ENCODE results near the gene PKM. TPM values are rescaled to one million over a fixed set of nuclear protein-coding genes. Genes with fewer than 3 reads are reported as not detected.

Gene PKM
- total RNA-seq, 2 donors from 2014 or later = 2,229 to 3,912 TPM

DNA sequence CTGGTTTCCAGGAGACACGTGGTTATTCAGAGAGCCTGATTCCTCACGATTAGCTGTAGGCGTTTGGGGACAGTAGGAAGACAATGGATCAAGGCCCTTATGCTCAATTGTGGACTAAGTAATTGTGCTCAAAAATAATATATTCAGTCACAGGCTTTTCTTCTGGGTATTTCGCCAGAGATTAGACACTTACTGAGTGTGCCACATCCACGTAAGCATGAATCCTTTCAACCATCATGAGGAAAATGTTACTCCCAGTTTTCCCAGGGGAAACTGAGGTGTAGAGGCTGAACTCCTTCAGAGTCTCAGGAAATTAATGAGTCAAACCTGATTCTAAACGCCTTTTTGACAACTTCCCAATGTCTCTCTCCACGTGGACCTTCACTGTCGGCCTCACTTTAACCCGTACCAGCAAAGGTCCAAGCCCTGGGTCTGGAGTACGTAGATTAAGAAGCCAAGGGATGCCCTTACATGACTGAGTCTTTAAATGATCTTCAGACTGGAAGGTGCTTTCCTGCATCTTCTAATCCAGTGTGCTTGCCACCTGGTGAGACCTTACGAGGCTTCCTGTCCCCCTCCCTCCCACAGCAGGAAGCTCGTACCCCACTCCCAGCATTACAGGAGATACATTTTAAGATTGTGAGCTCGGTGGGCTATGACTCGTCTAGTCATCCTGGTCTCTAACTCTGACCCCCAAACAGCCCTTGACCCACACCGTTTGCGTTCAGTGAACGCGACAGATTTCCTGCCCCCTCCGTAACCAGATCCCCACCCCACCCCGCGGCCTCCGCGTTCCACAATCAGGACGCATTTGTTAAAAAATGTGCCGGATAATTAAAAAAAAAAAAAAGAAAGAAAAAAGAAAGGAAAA lies 1.7 kb downstream of the PKM start:
- Mint-ChIP-seq H3K4me3 (peak overlapping the region; percentile 95), H3K4me1 (ENCODE audit: low read depth in 2 of 2) (peaks cover 55 to 60% of the 10 kb centered on the region in 2 donors), H3K27ac (peak overlapping the region; percentile 95 to 98), H3K36me3 (peaks cover 38% of the 10 kb centered on the region), H3K9me3 (no peaks in the 10 kb centered on the region), H3K27me3 (no peaks in the 10 kb centered on the region)
- ATAC-seq (no peak), DNase-seq (ENCODE audit: low spot score) (no peak)

DNA sequence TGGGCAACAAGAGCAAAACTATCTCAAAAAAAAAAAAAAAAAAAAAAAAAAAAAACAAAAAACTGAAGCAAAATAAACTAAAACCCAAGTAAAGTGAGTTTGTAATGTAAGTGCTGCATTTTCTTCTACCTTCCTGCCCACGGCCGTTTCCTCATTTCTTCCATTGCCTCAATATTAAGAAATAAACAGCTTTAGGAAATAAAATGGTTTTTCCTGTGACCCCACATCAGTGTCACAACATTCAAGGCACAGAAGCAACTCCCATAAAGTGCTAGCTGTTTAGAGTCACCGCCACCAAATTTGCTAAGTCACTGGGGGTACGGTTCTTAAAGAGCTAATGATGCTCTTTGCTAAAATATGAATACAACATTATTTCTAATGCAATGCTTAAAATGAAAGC lies 3.3 kb downstream of the PKM start:
- Mint-ChIP-seq H3K27me3 (no peaks in the 10 kb centered on the region), H3K4me1 (ENCODE audit: low read depth in 2 of 2) (peaks cover 66 to 68% of the 10 kb centered on the region in 2 donors), H3K36me3 (peaks cover 51% of the 10 kb centered on the region), H3K27ac (peak overlapping the region; percentile 95 to 98), H3K9me3 (no peaks in the 10 kb centered on the region), H3K4me3 (peak overlapping the region; percentile 95)
- ATAC-seq (no peak), DNase-seq (ENCODE audit: low spot score) (peak; percentile 63)

DNA sequence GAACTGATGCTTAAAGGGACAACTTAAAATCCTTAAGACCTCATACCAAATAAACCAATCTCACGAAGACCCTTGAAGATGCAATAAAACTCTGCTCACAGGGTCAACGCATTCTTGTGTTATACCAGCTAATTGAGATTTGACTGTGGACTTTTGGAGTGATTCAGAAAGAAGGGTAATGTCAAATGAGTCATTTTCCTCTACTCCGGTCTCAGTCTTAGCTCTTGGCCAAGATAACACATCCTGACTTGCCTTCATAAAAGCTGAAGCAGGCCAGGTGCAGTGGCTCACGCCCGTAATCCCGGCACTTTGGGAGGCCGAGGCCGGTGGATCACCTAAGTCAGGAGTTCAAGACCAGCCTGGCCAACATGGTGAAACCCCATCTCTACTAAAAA lies 3.8 kb downstream of the PKM start:
- Mint-ChIP-seq H3K4me1 (ENCODE audit: low read depth in 2 of 2) (peaks cover 66 to 68% of the 10 kb centered on the region in 2 donors), H3K27ac (peak overlapping the region; percentile 95 to 98), H3K4me3 (peak overlapping the region; percentile 95), H3K27me3 (no peaks in the 10 kb centered on the region), H3K9me3 (no peaks in the 10 kb centered on the region), H3K36me3 (peaks cover 56% of the 10 kb centered on the region)
- peak; percentile 19 to 25 for ATAC-seq
- DNase-seq (ENCODE audit: low spot score) = peak; percentile 71

DNA sequence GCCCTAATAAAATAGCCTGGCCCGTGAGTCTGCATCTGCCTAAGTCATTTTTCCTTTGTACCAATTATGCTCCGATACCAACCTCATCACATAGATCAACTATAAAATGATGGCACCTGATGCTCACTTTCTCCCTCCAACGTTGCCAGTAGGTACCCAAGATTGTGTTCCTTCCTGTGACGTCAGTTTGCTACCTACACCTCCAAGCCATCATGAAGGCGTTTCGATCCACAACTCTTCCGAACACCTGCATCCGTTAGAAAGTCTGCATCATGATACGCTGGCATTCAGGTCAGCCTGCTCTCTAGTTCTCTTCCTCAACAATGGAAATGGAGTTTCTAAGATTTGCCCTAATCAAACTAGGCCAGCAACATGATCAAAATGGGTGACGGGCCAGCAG lies 7.7 kb downstream of the PKM start:
- Mint-ChIP-seq H3K9me3 (no peaks in the 10 kb centered on the region), H3K4me1 (ENCODE audit: low read depth in 2 of 2) (peaks cover 74 to 75% of the 10 kb centered on the region in 2 donors), H3K36me3 (peaks cover 62% of the 10 kb centered on the region), H3K27ac (peak overlapping the region; percentile 59 to 86), H3K4me3 (peak overlapping the region; percentile 64), H3K27me3 (no peaks in the 10 kb centered on the region)
- ATAC-seq = no peak
- DNase-seq (ENCODE audit: low spot score) = no peak

DNA sequence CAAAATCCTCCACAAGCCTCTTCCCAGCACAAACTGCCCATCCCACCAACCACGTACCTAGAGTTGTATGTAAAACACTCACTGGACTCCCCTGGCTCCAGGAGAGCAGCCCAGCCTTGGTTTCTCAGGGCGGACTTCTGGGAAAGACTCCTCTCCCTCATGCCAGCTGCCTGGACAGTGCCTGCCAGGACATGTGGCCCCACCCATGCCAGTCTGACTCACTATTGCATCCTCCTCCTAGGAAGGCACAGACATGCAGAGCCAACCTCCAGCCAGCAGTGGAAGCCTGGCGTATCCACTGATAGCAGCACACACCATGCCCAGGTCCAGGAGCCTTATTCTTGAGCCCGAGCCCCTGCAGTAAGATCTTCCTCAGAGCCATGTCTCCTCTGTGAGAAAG lies 8.6 kb downstream of the PKM start:
- H3K4me1 Mint-ChIP-seq (ENCODE audit: low read depth in 2 of 2) = peaks cover 67 to 69% of the 10 kb centered on the region in 2 donors
- H3K9me3 Mint-ChIP-seq = no peaks in the 10 kb centered on the region
- no peak for DNase-seq (ENCODE audit: low spot score)
- H3K4me3 Mint-ChIP-seq = peak overlapping the region; percentile 70
- ATAC-seq = no peak
- peak overlapping the region; percentile 59 to 86 for H3K27ac Mint-ChIP-seq
- H3K36me3 Mint-ChIP-seq = peaks cover 59% of the 10 kb centered on the region
- H3K27me3 Mint-ChIP-seq = no peaks in the 10 kb centered on the region

DNA sequence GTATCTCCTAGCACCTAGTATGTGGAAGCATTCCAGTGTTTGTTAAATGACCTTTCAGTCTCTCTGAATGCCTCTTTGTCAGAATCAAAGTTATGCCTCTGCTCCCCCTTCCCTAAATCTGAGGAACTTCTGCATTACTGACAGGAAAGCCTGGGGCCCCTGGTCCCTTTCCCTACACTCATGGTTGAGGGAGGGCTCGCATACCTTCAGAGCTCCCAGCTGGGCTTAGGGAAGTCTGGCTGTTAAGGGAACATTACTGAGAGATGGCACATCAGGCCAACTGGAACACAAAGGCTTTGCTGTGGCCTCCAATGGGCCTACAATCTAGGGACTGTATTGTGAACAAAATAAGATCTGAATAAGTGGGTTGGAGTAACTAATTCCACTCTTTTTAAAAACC lies 10.3 kb downstream of the PKM start:
- Mint-ChIP-seq H3K27ac (peak overlapping the region; percentile 49 to 75), H3K9me3 (no peaks in the 10 kb centered on the region), H3K27me3 (no peaks in the 10 kb centered on the region), H3K4me1 (ENCODE audit: low read depth in 2 of 2) (peaks cover 55% of the 10 kb centered on the region in 2 donors), H3K4me3 (no peak overlapping the region), H3K36me3 (peaks cover 56% of the 10 kb centered on the region)
- DNase-seq (ENCODE audit: low spot score) (no peak), ATAC-seq (no peak)

DNA sequence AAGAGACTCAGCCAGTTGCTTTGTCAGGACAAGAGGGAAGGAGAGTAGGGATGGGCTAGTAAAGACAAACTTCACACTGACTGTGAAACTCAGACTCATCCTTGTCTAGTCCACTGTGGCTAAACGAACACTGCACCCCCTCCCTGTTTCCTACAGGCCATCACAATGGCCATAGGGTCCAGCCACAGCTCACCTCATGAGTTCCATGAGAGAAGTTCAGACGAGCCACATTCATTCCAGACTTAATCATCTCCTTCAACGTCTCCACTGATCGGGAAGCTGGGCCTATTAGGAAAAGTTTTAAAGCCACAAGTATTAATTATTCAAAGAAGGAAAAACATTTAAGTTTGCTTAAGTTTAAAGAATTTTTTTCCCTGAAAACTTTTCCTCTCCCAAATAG lies 13.8 kb downstream of the PKM start:
- DNase-seq (ENCODE audit: low spot score) (no peak), ATAC-seq (no peak)
- Mint-ChIP-seq H3K4me1 (ENCODE audit: low read depth in 2 of 2) (peaks cover 28 to 32% of the 10 kb centered on the region in 2 donors), H3K9me3 (no peaks in the 10 kb centered on the region), H3K27ac (peak overlapping the region in 1 of 2 donors; percentile 31), H3K27me3 (no peaks in the 10 kb centered on the region), H3K36me3 (peaks cover 40% of the 10 kb centered on the region), H3K4me3 (no peak overlapping the region)

DNA sequence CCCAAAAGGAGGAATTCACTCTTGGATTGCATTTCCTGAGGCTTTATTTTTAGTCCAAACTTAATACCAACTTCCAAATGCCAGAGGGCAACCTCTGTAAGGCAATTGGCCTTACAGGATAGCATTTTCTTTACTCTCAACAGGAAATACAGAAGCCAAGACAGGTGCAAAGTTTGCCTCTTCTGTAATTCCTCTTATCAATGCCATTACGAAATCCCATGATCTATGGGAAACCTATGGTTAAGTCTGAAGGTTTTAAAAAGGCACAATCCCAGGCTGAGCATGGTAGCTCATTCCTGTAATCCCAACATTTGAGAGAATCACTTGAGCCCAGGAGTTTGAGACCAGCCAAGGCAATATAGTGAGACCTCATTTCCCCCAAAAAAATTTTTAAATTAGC lies 14.9 kb downstream of the PKM start:
- no peak for ATAC-seq
- peaks cover 33% of the 10 kb centered on the region for H3K36me3 Mint-ChIP-seq
- no peaks in the 10 kb centered on the region for H3K9me3 Mint-ChIP-seq
- no peak overlapping the region for H3K4me3 Mint-ChIP-seq
- peaks cover 22 to 27% of the 10 kb centered on the region in 2 donors for H3K4me1 Mint-ChIP-seq (ENCODE audit: low read depth in 2 of 2)
- DNase-seq (ENCODE audit: low spot score) = no peak
- H3K27ac Mint-ChIP-seq = no peak overlapping the region
- H3K27me3 Mint-ChIP-seq = no peaks in the 10 kb centered on the region

DNA sequence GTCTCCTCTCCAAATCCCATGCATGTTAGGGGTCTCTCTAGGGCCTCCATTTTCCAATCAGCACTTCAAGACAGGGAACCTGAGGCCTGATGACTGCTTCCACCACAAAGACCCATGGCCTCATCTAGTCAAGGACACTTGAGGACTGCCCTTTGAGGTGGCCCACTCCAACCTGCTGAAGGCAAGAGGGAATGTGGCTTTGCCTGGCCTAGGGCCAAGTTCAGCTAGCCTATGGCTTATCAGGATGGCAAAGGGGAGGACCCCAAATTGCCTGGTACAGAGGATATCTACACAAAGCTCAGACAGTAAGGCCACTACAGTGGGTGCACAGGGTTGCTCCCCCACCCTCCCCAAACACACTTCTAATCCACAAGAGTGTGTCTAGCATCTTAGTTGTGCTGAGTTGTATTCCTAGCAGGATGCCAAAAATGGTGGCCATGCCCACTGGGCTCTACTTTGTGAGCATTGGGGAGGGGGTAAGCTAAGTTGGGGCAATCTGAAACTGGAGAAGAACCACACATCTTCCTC lies 23.4 kb downstream of the PKM start:
- Mint-ChIP-seq H3K36me3 (peaks cover 50% of the 10 kb centered on the region), H3K27ac (no peak overlapping the region), H3K4me1 (ENCODE audit: low read depth in 2 of 2) (peaks cover 17 to 38% of the 10 kb centered on the region in 2 donors), H3K9me3 (no peaks in the 10 kb centered on the region), H3K27me3 (no peaks in the 10 kb centered on the region), H3K4me3 (no peak overlapping the region)
- ATAC-seq (no peak), DNase-seq (ENCODE audit: low spot score) (no peak)

DNA sequence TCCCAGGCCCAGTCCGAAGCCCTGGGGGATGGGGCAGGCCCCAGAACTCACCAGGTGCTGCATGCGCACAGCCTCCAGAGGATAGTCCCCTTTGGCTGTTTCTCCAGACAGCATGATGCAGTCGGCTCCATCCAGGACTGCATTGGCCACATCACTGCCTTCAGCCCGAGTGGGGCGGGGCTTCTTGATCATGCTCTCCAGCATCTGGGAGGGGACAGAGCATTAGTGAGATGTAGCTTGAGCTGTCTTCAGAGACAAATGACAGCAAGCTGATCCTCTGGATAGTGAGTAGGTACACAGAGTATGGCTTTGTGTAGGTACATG lies 24.4 kb downstream of the PKM start:
- Mint-ChIP-seq H3K4me1 (ENCODE audit: low read depth in 2 of 2) (peaks cover 17 to 38% of the 10 kb centered on the region in 2 donors), H3K36me3 (peaks cover 50% of the 10 kb centered on the region), H3K4me3 (no peak overlapping the region), H3K27me3 (no peaks in the 10 kb centered on the region), H3K27ac (peak overlapping the region; percentile 21 to 33), H3K9me3 (no peaks in the 10 kb centered on the region)
- no peak for ATAC-seq
- DNase-seq (ENCODE audit: low spot score) = no peak

DNA sequence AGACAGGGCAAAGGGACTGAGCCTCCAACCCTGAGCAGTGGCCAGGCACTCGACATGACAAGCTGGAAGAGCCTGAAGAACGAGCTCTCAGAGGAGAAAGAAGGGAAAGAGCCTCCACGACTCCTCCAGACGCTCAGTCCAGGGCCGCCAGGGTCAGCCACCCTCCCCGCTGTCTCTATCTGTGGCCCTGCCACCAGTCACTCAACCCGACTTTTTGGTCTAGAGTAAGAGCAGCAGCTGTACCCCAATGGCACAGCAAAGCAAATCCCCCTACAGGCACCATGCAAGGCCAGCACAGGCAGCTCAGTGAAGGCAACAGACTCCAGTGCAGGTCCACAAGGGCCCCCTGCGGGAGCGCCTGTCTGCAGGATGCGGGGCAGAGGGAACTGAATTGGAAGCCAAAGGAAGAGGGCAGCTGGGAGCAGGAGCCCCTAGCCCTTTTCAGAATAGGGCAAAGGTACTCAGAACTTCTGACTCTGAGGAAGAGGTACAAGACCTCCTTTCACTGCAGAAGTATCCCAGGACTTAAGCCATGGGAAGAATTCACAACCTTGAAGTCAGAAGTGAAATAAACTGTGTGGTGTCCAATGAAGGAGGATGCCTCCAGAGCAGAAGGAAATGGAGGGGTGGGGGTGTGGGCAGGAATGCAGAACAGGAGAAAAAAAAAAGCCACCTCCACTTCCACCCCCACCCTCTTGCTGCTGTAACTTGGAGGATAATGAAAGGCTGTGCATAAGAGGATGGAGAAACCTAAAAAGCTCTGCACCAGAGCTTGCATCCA lies 24.9 kb downstream of the PKM start:
- H3K9me3 Mint-ChIP-seq = no peaks in the 10 kb centered on the region
- no peaks in the 10 kb centered on the region for H3K27me3 Mint-ChIP-seq
- ATAC-seq (no peak), DNase-seq (ENCODE audit: low spot score) (no peak)
- peaks cover 50% of the 10 kb centered on the region for H3K36me3 Mint-ChIP-seq
- H3K4me1 Mint-ChIP-seq (ENCODE audit: low read depth in 2 of 2) = peaks cover 17 to 38% of the 10 kb centered on the region in 2 donors
- H3K27ac Mint-ChIP-seq = peak overlapping the region; percentile 33 to 64
- no peak overlapping the region for H3K4me3 Mint-ChIP-seq

DNA sequence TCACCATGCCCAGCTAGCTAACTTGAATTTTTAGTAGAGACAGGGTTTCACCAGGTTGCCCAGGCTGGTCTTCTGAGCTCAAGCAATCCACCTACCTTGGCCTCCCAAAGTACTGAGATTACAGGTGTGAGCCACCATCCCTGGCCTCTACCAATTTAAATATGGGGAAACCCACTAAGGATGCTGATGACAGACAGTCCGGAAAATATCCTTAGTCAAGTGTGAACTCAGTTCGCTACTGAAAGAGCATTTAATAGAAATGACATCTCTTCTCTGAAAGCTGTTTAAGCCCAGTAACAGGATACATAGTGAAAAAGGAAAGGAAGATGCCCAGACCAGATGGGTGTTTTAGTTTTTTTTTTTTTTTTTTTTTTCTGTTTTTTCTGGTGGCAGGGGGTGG lies 25.7 kb downstream of the PKM start:
- Mint-ChIP-seq H3K27me3 (no peaks in the 10 kb centered on the region), H3K36me3 (peaks cover 50% of the 10 kb centered on the region), H3K9me3 (no peaks in the 10 kb centered on the region), H3K27ac (peak overlapping the region in 1 of 2 donors; percentile 64), H3K4me3 (no peak overlapping the region), H3K4me1 (ENCODE audit: low read depth in 2 of 2) (peaks cover 17 to 39% of the 10 kb centered on the region in 2 donors)
- ATAC-seq (no peak), DNase-seq (ENCODE audit: low spot score) (no peak)

DNA sequence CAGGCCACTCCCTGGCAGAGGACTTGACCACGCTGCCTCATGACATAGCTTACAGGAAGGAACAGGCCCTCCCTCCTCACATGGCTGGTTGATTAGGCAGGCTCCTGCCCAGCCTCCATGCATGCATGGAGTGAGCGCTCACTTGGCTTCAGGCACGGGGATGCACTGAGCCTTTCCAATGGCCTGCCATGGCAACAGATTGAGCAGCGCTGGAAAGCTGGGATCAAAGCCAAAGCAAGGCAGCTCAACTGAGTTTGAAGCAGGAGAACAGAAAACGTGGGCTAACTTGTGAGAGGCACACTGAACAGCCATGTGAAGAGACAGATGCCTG lies 27.5 kb downstream of the PKM start:
- ATAC-seq (no peak), DNase-seq (ENCODE audit: low spot score) (no peak)
- Mint-ChIP-seq H3K27ac (peak overlapping the region in 1 of 2 donors; percentile 63), H3K27me3 (no peaks in the 10 kb centered on the region), H3K4me1 (ENCODE audit: low read depth in 2 of 2) (peaks cover 14 to 31% of the 10 kb centered on the region in 2 donors), H3K36me3 (peaks cover 39% of the 10 kb centered on the region), H3K9me3 (no peaks in the 10 kb centered on the region), H3K4me3 (no peak overlapping the region)
